ENCODE measurements around the gene PTRH2.

DNA sequence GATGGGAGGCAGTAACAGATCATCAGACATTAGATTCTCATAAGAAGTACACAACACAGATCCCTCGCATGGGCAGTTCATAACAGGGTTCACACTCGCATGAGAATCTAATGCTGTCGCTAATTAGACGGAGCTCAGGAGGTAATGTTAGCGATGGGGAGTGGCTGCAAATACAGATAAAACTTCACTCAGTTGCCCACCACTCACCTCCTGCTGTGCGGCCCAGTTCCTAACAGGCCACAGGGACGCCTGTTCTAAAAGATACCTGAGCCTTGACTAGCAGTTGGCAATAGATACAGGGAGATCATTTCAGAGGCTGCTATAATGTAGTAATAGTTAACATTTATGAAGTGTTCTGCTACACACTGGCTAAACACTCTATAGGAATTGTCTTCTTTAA, 4.9 kb downstream of the PTRH2 start:
- TF ChIP-seq POLR2AphosphoS5 (IDR thresholded peaks at IDR 0.05; ENCODE audit: insufficient read depth, low read depth, low read length) (no peak), POLR2A (IDR thresholded peaks at IDR 0.05; ENCODE audit: low read depth, low read length) (no peak)
- TF ChIP-seq, protein P1, sequence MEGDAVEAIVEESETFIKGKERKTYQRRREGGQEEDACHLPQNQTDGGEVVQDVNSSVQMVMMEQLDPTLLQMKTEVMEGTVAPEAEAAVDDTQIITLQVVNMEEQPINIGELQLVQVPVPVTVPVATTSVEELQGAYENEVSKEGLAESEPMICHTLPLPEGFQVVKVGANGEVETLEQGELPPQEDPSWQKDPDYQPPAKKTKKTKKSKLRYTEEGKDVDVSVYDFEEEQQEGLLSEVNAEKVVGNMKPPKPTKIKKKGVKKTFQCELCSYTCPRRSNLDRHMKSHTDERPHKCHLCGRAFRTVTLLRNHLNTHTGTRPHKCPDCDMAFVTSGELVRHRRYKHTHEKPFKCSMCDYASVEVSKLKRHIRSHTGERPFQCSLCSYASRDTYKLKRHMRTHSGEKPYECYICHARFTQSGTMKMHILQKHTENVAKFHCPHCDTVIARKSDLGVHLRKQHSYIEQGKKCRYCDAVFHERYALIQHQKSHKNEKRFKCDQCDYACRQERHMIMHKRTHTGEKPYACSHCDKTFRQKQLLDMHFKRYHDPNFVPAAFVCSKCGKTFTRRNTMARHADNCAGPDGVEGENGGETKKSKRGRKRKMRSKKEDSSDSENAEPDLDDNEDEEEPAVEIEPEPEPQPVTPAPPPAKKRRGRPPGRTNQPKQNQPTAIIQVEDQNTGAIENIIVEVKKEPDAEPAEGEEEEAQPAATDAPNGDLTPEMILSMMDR (IDR thresholded peaks at IDR 0.05; ENCODE audit: extremely low read depth in 1 of 2, insufficient read depth in 1 of 2, low read depth in 1 of 2, low read length in 2 of 2), result no peak

Data from endothelial cell of umbilical vein (primary cell).